SU-DHL-6 (cell line): ENCODE data around the gene MDFIC.

Source experiments
- EZH2phosphoT487 ChIP-seq: fragments of 200-600 bp; sonication (generic), shearing (Covaris generic); conservative IDR thresholded peaks from 2 replicates; pipeline ENCODE4 v1.6.1; 2018; ENCODE audit warnings: mild to moderate bottlenecking, antibody characterized with exemption, low read length, moderate library complexity, mixed read lengths
- TF ChIP-seq, protein P1 (sequence below): fragments of 200-600 bp; sonication (generic); IDR thresholded peaks from one replicate; pipeline ENCODE4 v1.5.1; 2017; ENCODE audit warnings: antibody characterized with exemption, mild to moderate bottlenecking, low read length, moderate library complexity; ENCODE audit not compliant: insufficient read depth, poor library complexity, severe bottlenecking

- TF ChIP-seq, protein P1, sequence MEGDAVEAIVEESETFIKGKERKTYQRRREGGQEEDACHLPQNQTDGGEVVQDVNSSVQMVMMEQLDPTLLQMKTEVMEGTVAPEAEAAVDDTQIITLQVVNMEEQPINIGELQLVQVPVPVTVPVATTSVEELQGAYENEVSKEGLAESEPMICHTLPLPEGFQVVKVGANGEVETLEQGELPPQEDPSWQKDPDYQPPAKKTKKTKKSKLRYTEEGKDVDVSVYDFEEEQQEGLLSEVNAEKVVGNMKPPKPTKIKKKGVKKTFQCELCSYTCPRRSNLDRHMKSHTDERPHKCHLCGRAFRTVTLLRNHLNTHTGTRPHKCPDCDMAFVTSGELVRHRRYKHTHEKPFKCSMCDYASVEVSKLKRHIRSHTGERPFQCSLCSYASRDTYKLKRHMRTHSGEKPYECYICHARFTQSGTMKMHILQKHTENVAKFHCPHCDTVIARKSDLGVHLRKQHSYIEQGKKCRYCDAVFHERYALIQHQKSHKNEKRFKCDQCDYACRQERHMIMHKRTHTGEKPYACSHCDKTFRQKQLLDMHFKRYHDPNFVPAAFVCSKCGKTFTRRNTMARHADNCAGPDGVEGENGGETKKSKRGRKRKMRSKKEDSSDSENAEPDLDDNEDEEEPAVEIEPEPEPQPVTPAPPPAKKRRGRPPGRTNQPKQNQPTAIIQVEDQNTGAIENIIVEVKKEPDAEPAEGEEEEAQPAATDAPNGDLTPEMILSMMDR = no peak
- no peak for TF ChIP-seq EZH2phosphoT487
Observed at GRCh38 chr7:115040495-115040894, 118.6 kb downstream of the MDFIC start.
